ENCODE results near the gene RABL3. TPM values are rescaled to one million over a fixed set of nuclear protein-coding genes. Genes with fewer than 3 reads are reported as not detected.
"Not testable (repeated sequence)": the region's sequence is repeated elsewhere in the genome, so short reads cannot be mapped to it uniquely, and the experiment has no call there.

Gene RABL3
- total RNA-seq, 1 donor from 2014 or later: 14.6 TPM

DNA sequence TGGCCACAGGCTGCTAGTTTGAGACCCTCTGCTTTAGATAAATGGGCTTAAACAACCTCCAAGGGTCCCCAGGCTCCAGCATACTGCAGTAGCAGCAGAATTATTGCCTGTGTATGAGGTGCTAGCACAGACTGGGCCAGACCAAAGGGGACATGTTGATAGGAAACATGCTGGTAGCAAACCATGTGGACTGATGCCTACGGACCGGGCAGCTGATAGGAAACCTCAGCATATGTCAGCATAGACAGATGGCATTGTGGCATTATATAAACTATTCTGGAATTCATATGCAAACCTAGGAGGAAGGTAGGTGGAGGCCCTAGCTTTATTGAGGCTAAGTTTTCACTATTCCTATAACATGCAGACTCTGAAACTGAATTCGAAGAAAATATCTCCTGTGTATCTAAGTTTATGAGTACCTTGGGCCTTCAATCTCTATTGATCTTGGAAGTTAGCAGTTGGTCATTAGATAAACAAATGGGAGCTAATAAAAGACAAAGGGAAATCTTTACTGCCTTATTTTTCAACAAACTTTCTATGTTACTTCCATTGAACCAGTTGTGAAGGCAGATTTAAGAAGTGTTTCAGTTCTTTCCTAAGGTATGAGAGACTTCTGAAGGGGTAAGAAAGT, 58.5 kb downstream of the RABL3 start:
- no peak for DNase-seq (ENCODE audit: low read depth, low spot score)

DNA sequence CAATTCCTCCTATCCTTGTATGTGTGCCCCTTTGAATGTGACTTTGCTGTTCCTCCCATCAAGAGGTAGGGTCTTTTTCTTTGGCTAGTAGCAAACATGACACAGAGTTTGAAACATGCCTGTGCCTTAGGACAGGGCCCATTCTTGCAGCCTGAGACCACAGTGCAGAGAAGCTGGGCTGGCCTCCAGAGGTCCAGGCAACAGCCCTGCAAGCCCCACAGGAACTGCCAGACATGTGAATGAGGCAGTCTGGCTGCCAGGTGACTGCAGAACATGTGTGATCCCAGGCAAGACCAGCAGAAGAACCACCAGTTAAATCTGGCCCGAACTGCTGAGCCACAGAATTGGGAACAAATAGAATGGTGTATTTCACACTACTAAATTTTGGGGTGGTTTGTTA, 59.1 kb downstream of the RABL3 start:
- no peak for DNase-seq (ENCODE audit: low read depth, low spot score)

DNA sequence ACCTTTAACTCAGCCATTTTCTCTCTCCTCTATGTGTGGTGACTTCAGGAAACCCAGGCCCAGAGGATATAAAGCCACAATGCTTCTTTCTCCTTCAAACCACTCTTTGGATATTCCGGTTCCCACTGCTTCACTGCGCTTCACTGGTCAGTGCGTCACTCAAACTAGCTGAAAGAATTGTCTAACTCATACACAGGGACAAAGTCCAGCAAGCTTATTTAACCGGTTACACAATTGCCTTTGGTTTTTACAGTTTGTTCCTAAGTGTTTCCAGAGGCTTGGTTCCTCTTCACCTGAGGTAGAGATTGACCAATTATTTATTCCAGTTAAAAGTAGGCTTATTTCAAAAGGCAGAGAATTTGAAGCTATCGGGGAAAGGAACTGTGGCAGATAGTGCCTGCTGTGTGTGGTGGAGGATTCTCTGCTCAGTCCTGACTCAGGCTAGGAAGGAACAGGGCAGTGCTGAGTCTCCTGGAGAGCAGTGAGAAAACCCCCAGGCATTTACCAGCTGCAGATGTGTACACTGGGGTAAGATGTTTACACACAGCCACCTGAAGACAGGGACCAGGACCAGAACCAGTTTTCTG, 60.1 kb downstream of the RABL3 start, which contains the start of gene HGD:
TSS of gene HGD (minus strand) at position 145 of the 587 bp plus-strand sequence. CDS start at position 17, 128 bp downstream.
- no peak for DNase-seq (ENCODE audit: low read depth, low spot score)

DNA sequence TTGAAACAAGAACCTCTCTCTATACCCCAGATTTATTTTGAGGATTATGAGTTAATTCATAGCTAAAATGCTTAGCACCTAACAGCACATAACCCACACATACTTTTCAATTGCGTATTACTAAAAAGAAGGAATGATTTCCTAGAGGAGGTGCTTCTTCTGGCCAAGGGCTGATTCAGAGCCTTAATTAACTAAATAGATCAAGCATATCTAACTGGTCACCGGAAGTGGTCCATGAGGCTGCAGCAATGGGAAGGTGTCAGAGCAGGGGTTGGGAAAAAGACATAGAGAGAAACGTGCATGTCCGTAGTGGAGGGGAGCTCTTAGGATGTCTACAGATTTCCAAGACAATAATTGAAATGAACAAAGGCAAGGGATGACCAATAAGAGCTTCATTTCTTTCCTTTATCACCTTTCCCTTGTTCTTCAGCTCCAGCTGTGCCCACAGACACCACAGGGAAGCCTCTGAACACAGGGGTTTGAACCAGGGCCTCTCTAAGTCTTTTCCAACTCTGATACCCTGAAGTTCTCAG, 60.7 kb downstream of the RABL3 start:
- DNase-seq (ENCODE audit: low read depth, low spot score): no peak

DNA sequence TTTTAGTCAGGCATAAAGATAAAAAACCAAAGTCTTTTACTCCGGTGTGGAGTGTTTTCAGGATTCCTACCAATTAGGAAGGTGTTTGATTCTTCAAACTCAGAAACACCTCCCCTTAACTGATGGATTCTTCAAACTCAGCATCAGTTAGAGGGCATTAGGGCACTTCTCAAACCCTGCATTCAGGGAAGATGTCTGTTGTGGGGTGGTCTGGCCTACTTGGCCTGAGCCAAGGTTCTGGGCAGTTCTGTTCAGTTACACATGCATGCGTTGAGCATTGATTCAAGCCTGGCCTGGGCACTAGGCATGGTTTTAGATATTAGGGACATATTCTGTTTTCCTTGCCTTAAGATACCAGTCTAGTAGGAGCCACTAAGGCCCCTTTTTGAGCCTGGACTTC, 61.3 kb downstream of the RABL3 start:
- DNase-seq (ENCODE audit: low read depth, low spot score): no peak

DNA sequence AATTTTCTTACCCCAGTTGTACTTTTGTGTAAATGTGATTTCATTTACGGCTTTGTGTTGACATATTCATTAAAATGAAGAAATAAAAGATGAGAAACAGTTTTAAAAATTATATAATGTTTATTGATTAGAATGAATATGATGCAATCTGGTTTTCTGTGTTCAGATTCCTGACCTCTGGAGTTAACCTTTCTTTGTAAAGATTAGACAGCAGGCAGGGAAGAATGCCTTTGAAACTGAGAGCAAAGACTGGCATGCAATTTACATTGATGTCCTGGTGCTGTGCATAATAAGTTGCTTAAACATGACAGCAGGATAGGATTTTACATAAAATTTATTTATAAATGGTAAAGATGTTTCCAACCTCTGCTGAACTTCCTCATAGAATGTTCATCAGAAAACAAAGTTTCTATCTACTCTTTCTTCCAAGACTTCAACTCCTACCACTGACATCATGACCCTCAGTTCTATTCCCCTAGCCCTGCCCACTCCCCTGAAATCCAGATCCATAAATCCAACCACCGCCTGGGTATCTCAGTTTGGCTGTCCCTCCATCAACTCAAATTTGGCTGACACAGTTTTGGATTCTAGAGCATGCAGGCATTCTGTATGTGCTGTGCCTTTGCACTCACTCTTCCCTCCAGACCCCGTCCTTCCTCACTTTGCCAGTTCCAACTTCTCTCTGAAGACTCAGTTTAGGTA, 62.0 kb downstream of the RABL3 start:
- DNase-seq (ENCODE audit: low read depth, low spot score): no peak

DNA sequence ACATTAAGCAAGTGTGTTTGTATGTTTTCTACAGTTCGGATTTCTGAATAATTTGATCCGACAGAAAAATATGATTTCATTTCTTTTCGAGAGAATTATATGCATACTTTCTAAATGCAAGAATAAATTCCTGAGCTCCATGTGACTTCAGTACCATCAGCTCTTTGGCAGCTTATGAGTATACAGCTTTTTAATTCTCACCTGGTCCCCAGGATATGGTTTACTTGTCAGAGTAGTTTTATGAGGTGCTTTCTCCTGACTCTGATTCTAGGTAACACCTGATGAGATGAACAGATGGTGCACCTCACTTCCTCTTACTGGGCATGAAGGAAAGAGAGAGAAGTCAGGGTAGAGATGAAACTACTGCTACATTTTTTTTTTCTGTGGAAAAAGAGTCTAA, 63.3 kb downstream of the RABL3 start:
- no peak for DNase-seq (ENCODE audit: low read depth, low spot score)

DNA sequence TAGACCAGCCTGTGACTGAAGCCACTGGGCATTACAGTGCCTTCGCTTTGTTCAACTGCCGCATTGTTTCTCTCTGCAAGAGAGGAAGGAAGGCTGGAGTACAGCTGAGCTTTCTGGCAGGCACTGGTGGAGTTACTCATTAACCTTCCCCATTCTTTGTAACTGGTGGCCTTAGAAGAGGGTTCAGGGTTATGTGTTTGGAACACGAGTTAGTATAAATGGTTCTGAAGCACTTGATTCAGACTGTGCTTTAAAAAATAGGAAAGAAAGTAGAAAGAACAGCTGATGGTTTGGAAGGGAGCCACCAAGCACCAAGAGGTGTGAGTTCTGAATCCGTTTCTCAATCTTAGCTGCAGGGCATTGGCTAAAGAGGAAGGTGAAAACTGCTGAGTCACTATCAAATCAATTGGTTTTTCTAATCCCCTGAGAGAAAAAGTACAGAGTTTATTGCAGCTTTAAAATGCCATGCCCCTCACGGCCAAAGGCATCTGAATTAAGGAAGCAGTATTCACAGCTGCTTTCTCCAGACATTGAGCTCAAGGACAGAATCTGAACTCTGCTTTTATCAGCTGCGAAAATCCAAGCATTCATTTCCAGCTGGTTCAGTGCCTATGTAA, 63.9 kb downstream of the RABL3 start:
- DNase-seq (ENCODE audit: low read depth, low spot score): peak; percentile 85

DNA sequence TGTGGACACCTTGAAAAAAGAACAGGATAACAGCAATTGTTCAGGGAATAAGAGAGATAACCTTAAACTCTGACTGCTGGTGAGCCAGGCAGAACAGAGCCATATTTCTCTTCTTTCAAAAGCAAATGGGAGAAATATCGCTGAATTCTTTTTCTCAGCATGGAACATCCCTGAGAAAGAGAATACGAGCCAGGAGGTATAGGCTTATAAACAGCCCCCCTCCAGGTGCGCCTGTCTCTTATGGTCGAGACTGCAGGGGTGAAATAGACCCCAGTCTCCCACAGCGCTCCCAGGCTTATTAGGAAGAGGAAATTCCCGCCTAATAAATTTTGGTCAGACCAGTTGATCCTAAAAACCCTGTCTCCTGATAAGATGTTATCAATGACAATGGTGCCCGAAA, 65.1 kb downstream of the RABL3 start:
- DNase-seq (ENCODE audit: low read depth, low spot score): not testable (repeated sequence)

DNA sequence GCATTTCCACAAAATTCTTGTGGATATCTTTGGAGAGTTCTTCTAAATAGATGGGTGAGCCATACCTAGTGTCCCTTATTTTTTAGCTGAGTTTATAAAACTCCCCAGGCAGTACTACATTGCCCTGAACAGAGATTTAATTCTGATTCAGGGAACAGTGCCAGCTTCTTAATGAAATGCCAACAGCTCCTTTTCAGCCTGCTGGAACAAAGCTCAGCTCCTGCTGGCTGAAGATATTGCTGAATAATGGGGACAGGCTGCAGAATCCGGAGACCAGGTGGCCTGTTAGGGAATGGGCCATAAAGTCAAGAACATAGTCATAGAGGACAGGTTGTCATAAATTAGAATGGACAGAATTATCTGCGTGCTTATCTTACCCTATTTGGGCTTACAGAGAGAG, 69.2 kb downstream of the RABL3 start:
- no peak for DNase-seq (ENCODE audit: low read depth, low spot score)

DNA sequence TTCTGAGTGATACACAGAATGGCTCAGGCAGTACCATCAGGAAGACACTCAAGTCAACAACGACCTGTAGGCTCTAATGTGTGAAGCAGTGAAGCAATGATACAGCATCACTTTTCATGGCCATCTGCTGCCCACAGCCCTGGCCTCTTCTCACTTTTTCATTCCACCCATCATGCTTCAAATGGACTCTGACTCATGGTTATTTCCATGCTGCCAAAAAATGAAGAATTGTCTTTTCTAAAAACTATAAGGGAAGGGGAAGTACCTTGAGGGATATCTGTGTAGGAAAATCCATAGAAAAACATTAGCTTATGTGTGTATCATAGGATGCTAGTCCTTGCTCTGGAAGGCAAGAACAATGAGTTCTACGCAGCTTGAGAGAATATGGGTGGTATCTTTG, 71.7 kb downstream of the RABL3 start:
- DNase-seq (ENCODE audit: low read depth, low spot score): no peak

DNA sequence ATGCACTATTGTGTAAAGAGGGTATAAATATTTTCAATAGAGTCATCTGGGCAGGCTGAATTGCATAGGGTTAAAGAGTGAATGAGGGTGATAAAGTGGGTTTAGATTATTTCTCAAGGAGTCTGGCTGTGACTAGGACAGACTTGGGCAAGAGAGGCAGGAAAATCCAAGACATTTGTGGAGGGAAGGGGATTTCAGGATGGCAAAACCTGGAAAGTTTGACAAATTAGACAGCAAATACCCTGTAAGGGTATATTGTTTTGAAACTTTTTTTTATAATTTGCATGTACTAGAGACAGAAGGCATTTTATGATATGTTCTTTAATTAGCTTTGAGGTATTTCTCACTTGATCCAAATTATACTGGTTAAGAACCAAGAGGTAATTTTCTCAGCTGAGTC, 77.4 kb downstream of the RABL3 start:
- no peak for DNase-seq (ENCODE audit: low read depth, low spot score)

DNA sequence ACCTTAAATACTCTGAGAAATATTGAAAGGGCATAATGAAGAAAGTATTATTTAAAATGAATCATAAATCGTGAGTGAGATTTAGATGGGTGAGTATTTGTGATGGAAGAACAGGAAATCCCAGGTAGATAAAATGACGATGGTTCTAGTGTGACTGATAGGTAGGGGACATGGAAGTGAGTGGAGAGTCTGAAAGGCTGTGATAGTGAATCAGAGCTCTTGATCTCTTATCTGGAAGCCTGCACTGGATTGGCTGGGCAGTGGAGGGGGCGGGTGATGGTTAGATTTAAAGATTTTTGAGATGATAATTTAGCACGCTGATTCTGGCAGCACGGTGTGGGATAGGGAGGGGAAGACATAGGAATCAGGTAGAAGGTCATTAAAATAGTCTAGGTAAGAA, 80.4 kb downstream of the RABL3 start:
- no peak for DNase-seq (ENCODE audit: low read depth, low spot score)

DNA sequence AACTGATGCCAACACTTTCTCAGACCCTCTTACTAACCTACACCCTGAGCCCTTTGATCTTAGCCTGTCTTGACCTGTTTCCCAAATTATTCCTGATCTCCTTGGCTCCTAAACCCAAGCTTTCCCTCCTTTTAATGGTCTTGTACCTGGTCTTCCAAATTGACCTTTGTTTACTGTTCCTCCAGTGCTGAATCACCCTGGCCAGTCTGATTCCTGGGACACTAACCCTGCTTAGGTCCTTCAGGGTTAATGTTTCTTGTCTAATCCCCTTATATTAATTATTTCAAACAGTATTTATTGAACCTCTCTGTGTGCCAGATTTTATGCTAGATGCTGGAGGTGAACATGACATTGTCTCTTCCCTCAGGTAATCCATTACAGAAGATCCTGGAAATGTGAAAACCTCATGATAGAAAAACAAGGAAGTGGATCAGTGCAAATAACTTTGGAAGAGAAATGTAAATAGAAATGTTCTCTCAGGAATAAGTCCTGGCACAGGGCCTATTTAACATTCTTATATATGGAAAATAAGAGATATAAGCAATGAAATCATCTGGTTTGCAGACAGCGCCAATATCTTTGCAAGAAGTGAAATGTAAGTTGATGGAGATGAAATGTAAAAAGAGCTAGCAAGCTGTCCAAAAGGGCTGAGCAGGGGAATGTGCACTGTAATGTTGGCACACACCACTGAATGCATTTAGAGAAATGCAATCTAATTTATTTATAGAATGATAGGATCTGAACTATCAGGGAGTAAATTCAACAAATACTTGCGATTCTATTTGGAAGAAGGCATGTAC, 81.0 kb downstream of the RABL3 start:
- DNase-seq (ENCODE audit: low read depth, low spot score): no peak

DNA sequence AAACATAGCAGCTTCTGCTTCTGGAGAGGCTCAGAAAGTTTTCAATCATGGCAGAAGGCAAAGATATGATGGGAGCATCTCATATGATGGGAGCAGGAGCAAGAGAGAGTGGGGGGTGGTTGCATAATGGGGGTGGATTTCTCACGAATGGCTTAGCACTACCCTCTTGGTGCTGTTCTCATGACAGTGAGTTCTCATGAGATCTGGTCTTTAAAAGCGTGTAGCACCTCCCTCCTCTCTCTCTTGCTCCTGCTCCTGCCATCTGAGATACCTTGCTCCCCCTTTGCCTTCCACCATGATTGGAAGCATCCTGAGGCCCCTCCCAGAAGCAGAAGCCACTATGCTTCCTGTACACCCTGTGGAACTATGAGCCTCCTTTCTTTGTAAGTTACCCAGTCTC, 82.5 kb downstream of the RABL3 start:
- DNase-seq (ENCODE audit: low read depth, low spot score): no peak

DNA sequence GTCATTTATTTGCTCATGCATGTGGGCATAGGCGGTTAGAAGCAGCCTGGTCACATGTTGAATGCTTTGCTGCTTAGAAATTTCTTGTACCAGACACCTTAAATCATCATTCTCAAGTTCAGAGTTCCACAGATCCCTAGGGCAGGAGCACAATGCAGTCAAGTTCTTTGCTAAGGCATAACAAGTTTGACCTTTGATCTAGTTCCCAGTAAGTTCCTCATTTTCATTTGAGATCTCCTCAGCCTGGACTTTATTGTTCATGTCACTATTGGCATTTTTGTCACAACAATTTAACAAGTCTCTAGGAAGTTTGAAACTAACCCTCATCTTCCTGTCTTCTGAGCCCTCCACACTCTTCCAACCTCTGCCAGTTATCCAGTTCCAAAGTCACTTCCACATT, 83.0 kb downstream of the RABL3 start:
- DNase-seq (ENCODE audit: low read depth, low spot score): no peak

DNA sequence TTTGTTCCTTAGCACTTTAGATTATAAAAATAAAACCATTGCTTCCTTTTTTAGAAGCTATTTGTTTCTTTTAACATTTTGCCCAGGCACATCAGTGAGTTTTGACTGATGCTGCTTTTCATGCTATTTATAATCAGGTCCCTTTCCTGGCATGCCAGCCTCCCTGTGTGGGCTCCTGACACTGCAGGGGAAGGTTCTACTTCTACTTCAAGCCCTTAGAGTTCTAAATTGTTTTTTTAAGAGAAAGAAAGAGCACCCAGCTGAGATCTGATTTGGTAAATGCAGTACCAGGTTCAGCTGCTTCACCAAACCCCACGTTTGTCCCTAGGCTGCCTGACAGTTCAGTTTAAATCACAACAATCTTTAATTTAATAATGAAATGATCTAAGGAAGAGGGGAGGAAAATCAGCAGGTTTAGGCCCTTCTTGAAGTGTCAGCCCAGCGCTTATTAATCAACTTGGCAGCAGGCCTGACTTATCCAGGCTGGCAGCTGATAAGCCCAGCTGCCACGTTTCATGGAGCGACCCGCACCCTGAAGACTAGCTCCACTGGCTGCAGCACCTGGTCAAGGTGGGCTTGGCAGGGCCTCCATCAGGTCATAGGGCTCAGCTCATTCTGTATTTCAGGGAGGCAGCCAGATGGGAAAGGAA, 89.3 kb downstream of the RABL3 start:
- DNase-seq (ENCODE audit: low read depth, low spot score): no peak

DNA sequence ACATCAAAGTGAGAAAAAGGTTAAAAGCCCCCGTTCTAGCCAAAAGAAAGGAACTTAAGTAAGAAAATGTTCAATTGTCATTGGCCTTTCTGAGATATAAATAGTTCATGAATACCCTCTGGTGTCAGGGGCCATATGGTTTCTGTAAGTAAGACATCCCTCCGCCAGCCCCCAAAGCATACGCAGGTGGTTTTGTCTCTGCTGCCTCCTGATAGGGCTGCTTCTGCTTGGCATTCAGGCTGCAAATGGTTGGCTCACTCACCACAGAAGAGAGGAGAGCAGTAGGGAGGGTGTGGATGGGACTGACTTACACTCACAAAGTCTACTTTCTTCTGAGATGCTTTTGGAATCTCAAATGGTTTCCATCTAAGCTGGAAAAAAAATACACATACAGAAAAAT, 90.0 kb downstream of the RABL3 start:
- no peak for DNase-seq (ENCODE audit: low read depth, low spot score)

DNA sequence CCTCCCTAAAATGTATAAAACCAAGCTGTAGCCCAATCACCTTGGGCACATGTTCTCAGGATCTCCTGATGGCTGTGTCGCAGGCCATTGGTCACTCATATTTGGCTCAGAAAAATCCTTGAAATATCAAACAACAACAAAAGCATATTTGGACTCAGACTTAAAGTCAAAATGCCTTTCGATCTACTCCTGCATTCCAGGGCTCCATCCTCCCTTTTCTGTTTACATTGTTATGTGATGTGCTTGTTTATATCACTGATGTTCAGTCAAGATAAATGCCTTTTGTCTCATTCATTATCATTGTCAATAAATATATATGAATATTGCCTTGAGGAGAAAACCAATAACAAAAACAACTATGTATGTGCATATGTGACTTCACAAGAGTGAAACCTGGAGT, 92.0 kb downstream of the RABL3 start:
- no peak for DNase-seq (ENCODE audit: low read depth, low spot score)

DNA sequence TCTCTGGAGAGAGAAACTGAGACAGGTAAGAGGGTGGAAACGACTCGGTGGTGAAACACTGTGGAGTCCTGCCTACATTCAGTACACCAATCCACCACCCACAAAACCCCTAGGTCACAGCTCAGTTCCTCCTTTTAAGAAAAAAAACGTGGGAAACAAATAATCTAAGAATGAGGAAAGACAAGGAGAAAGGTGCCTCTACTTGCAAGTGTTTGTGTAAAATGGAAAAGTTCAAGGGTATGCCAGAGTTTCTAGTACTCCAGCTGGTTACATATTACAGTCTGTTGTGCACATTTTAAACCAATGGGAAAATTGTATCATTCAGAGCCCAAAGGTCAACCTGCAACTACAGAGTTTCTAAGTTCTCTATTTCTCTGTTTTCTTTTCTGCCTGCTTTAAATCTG, 92.5 kb downstream of the RABL3 start:
- no peak for DNase-seq (ENCODE audit: low read depth, low spot score)

DNA sequence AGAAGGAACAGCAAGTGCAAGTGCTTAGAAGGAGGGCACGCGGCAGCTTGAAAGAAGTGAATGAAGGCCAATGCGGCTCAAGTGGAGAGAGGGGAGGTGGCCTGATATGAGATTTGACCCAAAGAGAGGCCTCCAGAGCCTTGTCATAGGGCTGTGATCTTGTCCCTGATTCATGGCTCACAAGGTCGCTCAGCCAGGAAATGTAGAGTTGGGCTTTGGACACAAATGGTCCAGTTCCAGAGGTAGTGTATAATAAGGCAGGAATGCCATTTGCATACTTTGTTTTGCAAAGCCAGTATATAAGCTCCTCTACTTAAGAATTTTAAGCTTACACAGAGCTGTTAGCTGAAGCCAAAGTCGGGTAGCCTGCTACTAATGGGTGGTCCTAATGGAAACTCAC, 94.0 kb downstream of the RABL3 start:
- no peak for DNase-seq (ENCODE audit: low read depth, low spot score)
